Upper lobe of right lung (tissue), 1 donor: ENCODE measurements around the gene AANAT. TPM values are rescaled to one million over a fixed set of nuclear protein-coding genes. Genes with fewer than 3 reads are reported as not detected.

Source experiments
- ATAC-seq: fragments of 200-7000 bp; cut with Tn5 transposase; one replicate; pipeline ENCODE4 v1.9.1; 2020; ENCODE audit warnings: mild to moderate bottlenecking, moderate library complexity
- DNase-seq: peaks from one replicate; pipeline ENCODE4 v3.0.0-alpha.2; 2020
- H3K27ac ChIP-seq: fragments of 200-600 bp; one replicate; pipeline ENCODE4 v1.8.0; 2022
- H3K27me3 ChIP-seq: fragments of 200-600 bp; one replicate; pipeline ENCODE4 v1.8.0; 2022; ENCODE audit warnings: mild to moderate bottlenecking
- H3K36me3 ChIP-seq: fragments of 200-600 bp; one replicate; pipeline ENCODE4 v1.8.0; 2022
- H3K4me1 ChIP-seq: fragments of 200-600 bp; one replicate; pipeline ENCODE4 v1.8.0; 2022
- H3K4me3 ChIP-seq: fragments of 200-600 bp; one replicate; pipeline ENCODE4 v1.8.0; 2022; ENCODE audit warnings: mild to moderate bottlenecking
- H3K9me3 ChIP-seq: fragments of 200-600 bp; one replicate; pipeline ENCODE4 v1.8.0; 2022
- CTCF ChIP-seq: fragments of 200-600 bp; IDR thresholded peaks from one replicate; pipeline ENCODE4 v1.8.0; 2022; ENCODE audit warnings: antibody characterized with exemption
- intact Hi-C: fragments of 100-400 bp; cut with DNase I; formaldehyde crosslinking; loops from one replicate; pipeline ENCODE4 v1.11.0; 2022
- total RNA-seq: library from RNA; stranded (reverse); fragmentation: NEBNext Ultra II Directional; extraction: Animal tissue kit (Norgen Biotek cat#: 25700); gene quantifications from one replicate; pipeline ENCODE4 v1.2.1, GENCODE V29; 2021
- donor health status: DM: no; HTN: yes; CAD: no; lungs with severe emphysema.

AANAT gene
- total RNA-seq, 1 donor from 2014 or later: not detected

- no peak overlapping the region for H3K4me3 ChIP-seq
- no peak for TF ChIP-seq CTCF
- H3K36me3 ChIP-seq: no peaks in the 10 kb centered on the region
- no peak overlapping the region for H3K27ac ChIP-seq
- DNase-seq (no peak), ATAC-seq (no peak)
- H3K9me3 ChIP-seq: no peaks in the 10 kb centered on the region
- no peaks in the 10 kb centered on the region for H3K27me3 ChIP-seq
- intact Hi-C loops: no loop called here
- H3K4me1 ChIP-seq: peaks cover 60% of the 10 kb centered on the region
These were observed 29.1 kb downstream of the AANAT start for GRCh38 chr17:76496464-76496863.

GRCh38 chr17:76497699-76497978, 30.2 kb downstream of the AANAT start:
- Histone ChIP-seq H3K4me1 (peaks cover 55% of the 10 kb centered on the region), H3K9me3 (no peaks in the 10 kb centered on the region), H3K27me3 (no peaks in the 10 kb centered on the region), H3K27ac (peak overlapping the region; percentile 85), H3K4me3 (peak overlapping the region; percentile 23), H3K36me3 (no peaks in the 10 kb centered on the region)
- intact Hi-C loops: no loop called here
- TF ChIP-seq CTCF: no peak
- DNase-seq: no peak
- ATAC-seq: no peak

- Histone ChIP-seq H3K9me3 (no peaks in the 10 kb centered on the region), H3K4me3 (peak overlapping the region; percentile 23), H3K36me3 (no peaks in the 10 kb centered on the region), H3K27ac (peak overlapping the region; percentile 85), H3K4me1 (peaks cover 49% of the 10 kb centered on the region), H3K27me3 (no peaks in the 10 kb centered on the region)
- peak; percentile 50 for ATAC-seq
- peak; percentile 86 for DNase-seq
- intact Hi-C loops: no loop called here
- no peak for TF ChIP-seq CTCF
These were observed 30.8 kb downstream of the AANAT start for GRCh38 chr17:76497979-76498875.

DNA sequence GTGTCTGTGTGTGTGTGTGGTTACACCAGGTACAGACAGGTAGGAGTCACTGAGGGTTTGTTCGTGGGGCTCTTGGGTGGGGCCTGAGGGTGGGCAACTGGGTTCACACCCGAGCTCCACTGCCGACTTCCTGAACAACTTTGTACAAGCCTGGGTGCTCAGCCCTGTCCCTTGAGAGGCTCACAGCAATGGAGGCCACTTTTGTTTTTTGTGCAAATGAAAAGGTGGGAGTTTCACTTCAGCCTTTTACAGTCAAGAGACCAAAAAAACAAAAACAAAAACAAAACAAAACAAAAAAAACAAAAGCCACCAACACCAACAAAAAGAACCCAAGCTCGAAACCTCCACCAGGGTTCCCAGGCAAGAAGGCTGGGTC, 31.5 kb downstream of the AANAT start:
- DNase-seq (no peak), ATAC-seq (no peak)
- H3K27me3 ChIP-seq: no peaks in the 10 kb centered on the region
- intact Hi-C loops: no loop called here
- peak overlapping the region; percentile 91 for H3K27ac ChIP-seq
- no peaks in the 10 kb centered on the region for H3K9me3 ChIP-seq
- H3K4me1 ChIP-seq: peaks cover 43% of the 10 kb centered on the region
- H3K4me3 ChIP-seq: peak overlapping the region; percentile 82
- no peak for TF ChIP-seq CTCF
- no peaks in the 10 kb centered on the region for H3K36me3 ChIP-seq

- no peak for DNase-seq
- H3K4me3 ChIP-seq: peak overlapping the region; percentile 82
- peak overlapping the region; percentile 91 for H3K27ac ChIP-seq
- no peaks in the 10 kb centered on the region for H3K27me3 ChIP-seq
- no peak for ATAC-seq
- intact Hi-C loops: no loop called here
- no peaks in the 10 kb centered on the region for H3K9me3 ChIP-seq
- no peaks in the 10 kb centered on the region for H3K36me3 ChIP-seq
- no peak for TF ChIP-seq CTCF
- H3K4me1 ChIP-seq: peaks cover 38% of the 10 kb centered on the region
These were observed 31.9 kb downstream of the AANAT start for GRCh38 chr17:76499267-76499667.
